SIG-M5 treated with dmso at 0.1 percent for 504 hours (cell line): Measurements from ENCODE around the gene CEACAM16.

Source experiments
- DNase-seq: peaks from one replicate; lab custom pipeline; 2025; ENCODE audit not compliant: unreplicated experiment; lab: John Stamatoyannopoulos, UW

CEACAM16 gene

DNA sequence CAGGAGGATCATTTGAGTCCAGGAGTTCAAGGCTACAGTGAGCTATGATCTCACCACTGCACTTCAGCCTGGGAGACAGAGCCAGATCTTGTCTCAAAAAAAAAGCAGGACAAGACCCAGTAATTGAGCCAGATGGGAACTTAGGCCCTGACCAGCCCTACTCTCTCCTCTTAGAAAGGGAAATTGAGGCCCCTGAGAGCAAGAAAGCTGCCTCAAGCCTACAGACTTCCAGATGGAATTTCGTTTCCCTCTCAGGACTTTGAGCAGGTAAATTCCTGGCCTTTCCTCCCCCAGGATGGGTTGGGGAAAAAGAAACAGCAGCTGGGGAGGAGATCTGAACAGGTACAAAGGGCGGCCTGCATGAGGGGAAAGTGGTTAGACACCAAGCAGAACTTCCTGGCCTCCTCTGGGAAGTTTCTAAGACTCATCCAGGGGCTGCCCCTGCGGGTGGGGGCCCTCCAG, 46.0 kb downstream of the CEACAM16 start:
- no peak for DNase-seq

GRCh38 chr19:44745341-44745831, 46.4 kb downstream of the CEACAM16 start:
- DNase-seq, result no peak

DNA sequence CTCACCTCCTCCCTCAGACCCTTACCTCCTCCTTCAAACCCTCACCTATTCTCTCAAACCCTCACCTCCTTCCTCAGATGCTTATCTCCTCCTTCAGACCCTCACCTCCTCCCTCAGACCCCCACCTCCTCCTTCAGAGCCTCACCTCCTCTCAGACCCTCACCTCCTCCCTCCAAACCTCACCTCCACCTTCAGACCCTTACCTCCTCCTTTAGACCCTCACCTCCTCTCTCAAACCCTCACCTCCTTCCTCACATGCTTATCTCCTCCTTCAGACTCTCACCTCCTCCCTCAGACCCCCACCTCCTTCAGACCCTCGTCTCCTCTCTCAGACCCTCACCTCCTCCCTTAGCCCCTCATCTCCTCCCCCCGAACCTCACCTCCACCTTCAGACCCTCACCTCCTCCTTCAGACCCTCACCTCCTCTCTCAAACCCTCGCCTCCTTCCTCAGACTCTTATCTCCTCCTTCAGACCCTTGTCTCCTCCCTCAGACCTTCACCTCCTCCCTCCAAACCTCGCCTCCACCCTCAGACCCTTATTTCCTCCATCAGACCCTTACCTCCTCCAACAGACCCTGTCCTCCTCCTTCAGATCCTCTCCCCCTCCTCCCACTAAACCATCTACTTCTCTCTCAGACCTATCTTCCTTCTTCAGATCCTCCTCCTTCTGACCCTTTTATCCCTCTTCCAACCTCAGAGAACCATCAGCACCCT, 47.1 kb downstream of the CEACAM16 start:
- no peak for DNase-seq

DNA sequence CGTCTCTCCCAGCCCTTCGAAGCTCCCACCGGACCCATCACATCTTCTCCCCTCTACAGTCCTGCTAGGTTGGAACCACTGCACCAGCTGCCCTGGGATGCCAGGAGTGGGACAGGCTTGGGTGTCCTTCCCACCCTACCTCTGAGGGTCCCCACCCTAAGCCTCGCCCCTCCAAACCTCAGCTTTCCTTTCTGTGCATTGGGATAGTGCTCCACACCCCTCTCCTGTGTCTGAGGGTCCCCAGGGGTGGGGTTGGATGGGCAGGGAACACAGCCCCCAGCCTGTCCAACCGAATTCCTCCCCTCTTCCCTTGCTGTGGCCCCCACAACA, 47.6 kb downstream of the CEACAM16 start:
- no peak for DNase-seq

DNA sequence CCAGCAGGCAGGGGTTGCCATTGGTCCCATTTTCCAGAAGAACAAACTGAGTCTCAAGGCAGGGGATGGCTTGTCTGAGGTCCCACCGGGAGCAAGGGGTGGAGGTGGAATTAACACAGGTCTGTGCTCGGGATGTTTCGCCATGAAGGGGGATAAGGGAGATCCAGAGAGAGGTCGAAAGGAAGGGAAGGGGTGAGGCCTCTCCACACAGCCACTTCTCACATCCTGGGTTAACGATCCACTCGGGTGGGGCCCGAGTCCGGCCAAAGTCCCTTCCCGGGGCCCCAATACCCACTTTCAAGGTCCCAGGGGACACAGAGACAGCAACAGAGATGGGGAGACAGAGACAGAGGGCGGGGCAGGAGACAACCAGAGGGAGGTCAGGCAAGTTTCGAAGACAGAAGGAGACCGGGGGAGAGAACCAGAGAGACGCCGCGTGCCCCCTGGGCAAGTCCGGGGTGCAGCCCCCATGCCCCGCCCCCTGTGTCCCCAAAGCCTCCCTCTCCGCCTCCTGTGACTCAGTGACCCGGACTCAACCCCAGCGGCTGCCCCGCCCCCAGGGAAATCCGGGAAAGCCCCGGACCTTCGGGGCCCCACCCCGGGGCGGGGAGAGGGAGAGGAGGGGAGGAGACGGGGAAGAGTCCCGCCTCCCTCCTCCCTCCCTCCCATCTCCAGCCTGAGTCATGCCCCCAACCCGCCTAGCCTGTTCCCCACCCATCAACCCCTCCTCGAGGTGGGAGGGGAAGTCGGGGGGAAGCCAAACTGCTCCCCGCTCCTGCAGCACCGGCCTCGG, 48.2 kb downstream of the CEACAM16 start:
- peak; percentile 73 for DNase-seq

DNA sequence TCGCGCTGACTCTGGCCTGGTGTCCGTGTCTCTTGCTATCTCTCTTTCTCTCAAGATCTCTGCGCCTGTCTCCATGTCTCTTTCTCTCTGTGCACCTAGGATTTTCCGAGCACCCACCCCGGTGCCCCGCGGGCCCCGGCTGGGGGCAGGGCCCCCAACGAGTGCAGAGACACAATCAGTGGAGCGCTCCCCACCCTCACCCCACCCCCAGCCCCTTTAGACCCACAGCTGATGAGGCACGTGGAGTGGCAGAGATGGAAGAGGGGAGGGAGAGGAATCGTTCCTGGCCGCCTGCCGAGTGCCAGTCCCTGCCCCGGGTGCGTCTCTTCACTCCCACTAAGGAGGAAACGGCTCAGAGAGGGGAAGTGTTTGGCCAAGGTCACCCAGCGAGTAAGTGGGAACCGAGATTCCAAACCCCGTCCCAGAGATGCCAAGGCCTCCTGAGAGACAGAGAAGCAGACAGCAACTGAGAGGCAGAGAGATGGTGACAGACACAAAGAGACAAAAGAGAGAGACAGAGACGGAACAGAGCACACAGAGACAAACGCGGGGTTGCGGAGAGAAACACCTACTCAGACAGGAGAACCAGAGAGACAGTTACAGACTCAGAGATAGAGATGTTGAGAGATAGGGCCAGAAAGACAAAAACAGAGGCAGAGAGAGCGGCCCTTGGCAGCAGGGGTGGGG, 48.9 kb downstream of the CEACAM16 start:
- DNase-seq, result peak; percentile 72

DNA sequence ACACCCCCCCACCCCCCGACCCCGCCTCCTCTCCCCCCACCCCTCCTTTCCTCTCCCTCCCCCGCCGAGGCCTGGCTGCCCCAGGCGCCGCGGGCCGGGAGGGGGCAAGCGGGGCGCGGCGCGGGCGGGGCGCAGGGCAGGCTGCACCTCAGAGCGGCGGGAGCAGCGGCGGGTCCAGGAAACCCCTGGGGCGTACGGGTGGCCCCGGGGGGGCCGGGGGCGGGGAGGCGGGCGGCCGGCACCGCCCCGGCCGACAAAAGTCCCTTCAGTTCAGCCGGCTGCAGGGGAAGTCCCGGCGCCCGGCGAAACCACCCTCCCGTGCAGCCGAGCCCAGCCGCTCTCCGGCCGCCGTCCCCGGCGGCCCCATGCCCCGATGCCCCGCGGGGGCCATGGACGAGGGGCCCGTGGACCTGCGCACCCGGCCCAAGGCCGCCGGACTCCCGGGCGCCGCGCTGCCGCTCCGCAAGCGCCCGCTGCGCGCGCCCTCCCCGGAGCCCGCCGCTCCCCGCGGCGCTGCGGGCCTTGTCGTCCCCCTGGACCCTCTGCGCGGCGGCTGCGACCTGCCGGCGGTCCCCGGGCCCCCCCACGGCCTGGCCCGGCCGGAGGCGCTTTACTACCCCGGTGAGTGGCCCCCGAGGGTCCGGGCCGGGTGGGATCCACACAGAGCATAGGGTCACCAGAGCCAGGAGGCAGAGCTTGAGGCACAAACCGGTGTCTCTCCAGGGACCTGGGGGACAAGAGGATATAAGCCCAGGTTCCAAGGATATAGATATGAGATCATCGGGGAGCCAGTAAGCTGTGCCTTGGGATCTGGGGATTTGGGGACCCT, 49.7 kb downstream of the CEACAM16 start, which contains the start of gene BCL3:
TSS of gene BCL3 (plus strand) at position 283 of the 829 bp plus-strand sequence. CDS start at position 366, 83 bp downstream.
- peak; percentile 72 for DNase-seq

DNA sequence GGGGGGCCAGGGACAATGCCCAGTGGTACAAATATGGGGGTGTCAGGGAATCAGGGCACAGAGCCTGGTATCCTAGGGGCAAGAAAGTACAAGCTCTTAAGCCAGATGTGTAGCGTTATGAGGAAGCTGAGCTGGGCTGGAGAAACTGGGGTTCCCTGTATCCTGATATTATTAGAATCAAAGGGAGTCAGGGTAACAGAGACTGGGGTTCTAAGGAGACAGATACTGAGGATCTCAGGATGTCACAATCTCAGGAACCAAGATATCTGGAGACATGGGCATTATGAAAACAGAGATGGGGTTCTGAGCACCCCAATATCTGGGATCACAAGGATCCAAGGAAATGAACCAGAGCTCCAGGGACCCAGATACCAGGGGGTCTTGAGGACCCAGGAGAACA, 50.3 kb downstream of the CEACAM16 start:
- no peak for DNase-seq

DNA sequence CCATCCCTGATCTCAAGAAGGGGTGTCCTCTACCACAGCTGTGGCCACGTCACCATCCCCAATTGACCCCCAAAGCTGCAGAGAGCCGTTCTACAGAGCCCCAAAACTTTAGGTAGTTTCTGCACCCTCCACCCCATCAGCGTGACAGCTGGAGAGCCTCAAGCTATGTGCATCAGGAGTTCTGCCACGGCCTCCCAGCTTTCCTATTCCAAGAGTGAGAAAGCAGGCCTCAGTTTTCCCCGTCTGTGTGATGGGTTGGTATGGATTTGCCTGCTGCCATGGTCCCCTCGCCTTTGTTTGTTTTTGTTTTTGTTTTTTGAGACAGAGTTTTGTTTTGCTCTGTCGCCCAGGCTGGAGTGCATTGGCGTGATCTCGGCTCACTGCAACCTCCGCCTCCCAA, 51.0 kb downstream of the CEACAM16 start:
- DNase-seq, result no peak

DNA sequence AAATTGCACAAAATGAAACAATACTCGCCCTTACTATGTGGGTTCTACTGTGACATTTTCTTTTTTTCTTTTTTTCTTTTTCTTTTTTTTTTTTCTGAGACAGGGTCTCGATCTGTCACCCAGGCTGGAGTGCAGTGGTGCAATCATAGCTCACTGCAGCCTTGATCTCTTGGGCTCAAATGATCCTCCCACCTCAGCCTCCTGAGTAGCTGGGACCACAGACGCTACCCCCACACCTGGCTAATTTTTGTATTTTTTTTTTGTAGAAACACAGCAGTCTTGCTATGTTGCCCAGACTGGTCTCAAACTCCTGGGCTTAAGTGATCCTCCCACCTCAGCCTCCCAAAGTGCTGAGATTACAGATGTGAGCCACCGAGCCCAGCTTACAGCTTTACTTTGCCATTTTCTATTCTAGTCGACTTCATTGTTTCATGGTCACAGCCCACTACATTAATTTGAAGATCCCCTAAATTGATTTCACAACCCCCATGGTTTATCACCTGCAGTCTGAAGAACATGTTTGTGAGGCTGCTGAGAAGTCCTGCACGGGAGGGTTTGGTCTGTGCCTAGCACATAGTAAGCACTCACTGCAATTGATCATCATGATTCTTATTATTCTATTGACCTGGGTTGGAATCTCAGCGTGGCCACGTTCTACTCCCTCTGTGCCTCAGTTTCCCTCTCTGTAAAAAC, 53.3 kb downstream of the CEACAM16 start:
- no peak for DNase-seq

DNA sequence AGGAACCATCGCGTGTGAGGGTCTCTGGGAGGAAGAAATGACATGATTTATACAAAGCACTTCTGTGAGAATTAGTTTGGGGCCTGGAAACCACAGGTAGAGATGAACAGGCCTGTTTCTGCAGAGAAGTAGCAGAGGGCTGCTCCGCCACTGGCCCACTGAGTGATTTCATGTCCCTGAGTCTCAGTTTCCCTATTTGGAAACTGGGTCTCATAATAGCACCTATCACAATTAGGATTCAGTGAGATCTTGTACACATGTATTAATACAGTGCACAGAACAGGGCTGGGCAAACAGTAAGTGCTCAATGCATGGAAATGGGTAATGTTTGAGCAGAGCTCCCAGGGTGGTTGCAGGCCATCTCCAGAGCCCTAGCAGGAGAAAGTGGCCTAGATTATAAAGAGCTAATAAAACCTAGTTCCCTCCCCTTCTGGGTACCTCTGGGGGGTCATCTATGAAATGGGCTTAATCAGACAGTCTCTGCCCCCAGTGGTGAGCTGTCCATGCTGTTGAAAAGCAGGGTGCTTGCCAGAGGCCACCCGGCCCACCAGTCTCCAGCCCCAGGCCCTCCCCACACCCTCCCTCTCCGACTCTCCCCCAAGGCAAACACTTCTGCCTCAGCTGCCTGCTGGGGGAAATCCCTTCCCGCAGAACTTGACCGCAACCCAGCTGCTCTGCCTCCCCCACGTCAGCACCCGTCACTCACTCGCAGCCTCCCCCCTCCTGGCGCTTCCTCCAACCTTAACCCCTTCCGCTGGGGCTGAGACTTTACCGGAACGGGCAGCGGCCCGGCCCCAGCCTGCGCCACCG, 54.1 kb downstream of the CEACAM16 start:
- DNase-seq, result peak; percentile 93

DNA sequence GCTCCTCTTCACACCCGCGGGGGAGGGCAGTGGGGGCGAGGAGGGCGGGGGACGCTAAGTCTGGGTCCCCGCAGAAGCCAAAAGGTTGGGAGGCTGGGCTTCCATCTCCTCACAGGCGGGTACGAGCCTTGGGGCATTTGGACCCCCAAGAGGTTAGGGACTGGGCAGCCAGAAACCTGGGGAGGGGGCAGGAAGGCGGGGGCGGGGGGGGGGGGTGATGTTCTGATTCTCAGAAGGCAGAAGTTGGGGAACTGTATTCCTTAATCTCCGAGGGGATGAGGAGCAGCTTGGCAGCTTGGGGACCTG, 54.6 kb downstream of the CEACAM16 start:
- no peak for DNase-seq

DNA sequence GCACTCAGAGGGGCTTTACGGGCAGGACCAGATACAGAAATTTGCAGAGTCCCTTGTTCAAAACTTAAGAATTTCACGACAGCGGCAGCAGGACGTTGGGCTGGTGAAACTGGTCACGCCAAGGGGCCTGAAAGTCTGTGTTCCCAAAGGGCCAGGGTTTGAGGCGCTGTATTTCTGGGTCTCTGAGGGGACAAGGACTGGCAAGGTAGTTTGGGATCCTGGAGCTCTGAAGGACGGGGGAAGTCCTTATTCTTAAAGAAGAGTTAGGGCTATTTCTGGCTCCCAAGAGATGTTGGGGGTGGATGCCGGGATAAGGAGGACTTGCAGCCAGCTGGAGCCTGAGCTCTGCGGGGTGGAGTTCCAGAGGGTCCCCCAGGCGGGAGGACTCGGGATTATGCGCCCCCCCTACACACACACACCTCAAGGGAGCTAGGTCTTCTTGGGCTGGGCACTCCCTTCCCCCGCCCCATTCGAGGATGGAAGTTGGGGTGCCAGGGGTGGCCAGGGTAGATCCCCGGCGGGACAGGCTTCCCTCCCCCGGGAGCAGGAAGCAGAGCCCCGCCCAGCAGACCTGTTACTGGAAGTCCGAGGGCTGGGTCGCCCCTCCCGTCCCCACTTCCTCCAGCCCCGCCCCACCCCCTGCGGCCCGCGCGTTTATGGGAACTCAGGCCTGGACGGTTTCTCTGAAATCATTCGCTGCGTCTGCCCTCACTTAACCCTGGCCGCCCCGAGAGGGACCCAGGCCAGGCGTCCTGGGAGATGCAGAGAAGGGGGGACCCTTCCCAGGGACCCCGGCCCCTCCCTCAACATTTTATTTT, 55.2 kb downstream of the CEACAM16 start:
- no peak for DNase-seq

DNA sequence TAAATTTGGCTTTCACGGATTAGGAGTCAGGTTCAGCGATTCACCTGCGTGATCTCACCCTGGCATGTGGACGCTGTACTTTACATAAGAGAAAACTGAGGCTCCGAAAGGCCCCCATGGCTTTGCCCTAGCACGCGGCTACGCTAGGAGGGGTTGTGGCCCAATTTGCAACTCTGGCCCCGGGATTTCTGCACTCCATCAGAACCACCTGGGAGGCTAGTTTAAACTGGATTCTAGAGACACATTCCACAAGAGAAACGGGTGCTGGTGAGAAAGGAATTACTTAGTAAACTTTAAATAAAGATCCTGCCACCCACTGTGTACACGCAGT, 55.8 kb downstream of the CEACAM16 start:
- DNase-seq, result no peak

DNA sequence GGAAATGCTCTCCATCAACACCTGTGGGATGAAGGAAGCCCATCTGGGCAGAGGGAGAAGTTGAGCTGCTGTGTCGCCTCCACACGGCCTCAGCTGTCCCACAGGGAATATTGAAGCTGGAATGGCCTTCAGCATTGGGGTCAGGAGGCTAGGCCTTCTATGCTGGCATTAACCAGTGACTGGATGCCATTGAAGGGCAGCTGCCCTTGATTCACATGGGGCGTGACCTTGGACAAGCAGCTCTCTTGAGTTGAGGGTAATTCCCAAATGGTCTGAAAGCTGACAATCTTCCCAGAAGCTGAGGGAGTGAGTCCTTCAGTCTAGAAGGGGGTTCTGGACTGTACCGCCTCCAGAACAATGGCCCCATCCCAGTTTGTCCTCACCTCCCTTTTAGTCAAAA, 56.3 kb downstream of the CEACAM16 start:
- DNase-seq, result no peak

DNA sequence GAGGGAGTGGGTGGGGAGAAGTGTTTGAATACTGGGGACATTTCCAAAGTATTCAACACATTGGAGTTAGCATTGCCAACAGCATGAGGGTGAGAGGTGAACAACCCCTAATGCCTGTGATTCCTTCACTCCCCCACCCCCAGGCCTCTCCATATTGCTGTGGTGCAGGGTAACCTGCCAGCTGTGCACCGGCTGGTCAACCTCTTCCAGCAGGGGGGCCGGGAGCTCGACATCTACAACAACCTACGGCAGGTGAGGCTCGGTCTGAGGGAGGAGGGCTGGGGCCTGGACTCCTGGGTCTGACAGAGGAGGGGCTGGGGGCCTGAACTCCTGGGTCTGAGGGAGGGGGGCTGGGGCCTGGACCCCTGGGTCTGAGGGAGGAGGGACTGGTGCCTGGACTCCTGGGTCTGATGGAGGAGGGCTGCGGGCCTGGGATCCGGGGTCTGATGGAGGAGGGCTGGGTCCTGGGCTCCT, 57.2 kb downstream of the CEACAM16 start:
- no peak for DNase-seq

DNA sequence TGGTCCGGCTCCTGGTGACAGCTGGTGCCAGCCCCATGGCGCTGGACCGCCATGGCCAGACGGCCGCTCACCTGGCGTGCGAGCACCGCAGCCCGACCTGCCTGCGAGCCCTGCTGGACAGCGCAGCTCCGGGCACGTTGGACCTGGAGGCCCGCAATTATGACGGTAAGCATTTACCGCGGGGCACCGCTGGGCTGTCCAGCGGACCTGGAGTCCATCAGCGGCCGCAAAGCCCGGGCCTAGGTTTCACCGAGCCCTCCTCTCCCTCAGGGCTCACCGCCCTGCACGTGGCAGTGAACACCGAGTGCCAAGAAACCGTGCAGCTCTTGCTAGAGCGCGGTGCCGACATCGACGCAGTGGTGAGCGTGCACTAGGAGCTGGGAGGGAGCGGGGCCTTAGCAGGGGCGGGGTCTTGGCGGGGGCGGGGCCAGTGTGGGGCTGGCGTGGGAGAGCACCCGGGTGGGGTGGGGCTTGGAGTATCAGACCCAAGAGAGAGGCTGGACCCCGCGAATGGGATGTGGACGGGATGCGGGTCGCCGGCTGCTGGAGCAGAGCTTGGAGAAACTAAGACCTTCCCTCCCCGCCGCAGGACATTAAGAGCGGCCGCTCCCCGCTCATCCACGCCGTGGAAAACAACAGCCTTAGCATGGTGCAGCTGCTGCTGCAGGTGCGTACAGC, 58.2 kb downstream of the CEACAM16 start:
- DNase-seq, result no peak
